ENCODE data around the gene LTBP1.

GRCh38 chr2:33317369-33318007, 370.7 kb downstream of the LTBP1 start:
- TF ChIP-seq CTCF (IDR thresholded peaks at IDR 0.05) (no peak), TCF7L2 (IDR thresholded peaks at IDR 0.05; ENCODE audit: low read depth, low read length) (no peak), REST (IDR thresholded peaks at IDR 0.05; ENCODE audit: insufficient read depth in 1 of 2, low read depth in 2 of 2, low read length in 1 of 2) (no peak)

Data from Panc1 (cell line).